GM12872 (cell line): ENCODE results near the gene KRTAP5-7.

ENCODE experiments used
- CTCF ChIP-seq: IDR thresholded peaks from 3 replicates; pipeline ENCODE4 v1.5.1; 2011; ENCODE audit warnings: low read depth, mild to moderate bottlenecking, low read length, moderate library complexity; ENCODE audit not compliant: insufficient read depth

Gene KRTAP5-7

GRCh38 chr11:71484248-71485062 lies 42.6 kb upstream of the KRTAP5-7 start:
- no peak for TF ChIP-seq CTCF

GRCh38 chr11:71485063-71485399 lies 42.0 kb upstream of the KRTAP5-7 start:
- TF ChIP-seq CTCF = no peak

- TF ChIP-seq CTCF = no peak
Measured at GRCh38 chr11:71485466-71485865, 41.6 kb upstream of the KRTAP5-7 start.

DNA sequence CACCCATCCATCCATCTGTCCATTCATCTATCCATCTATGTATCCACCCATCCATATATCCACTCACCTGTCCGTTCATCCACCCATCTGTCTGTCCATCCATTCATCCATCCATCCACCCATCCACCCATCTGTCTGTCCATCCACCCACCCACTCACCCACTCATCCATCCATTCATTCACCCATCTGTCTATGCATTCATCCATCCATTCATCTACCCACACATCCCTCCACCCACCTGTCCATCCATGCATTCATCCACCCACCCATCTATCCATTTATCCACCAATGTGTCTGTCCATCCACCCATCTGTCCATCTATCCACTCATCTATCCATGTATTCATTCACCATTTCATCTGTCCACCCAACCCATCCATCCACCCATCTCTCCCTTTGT lies 40.7 kb upstream of the KRTAP5-7 start:
- TF ChIP-seq CTCF = no peak

GRCh38 chr11:71488681-71489270 lies 38.3 kb upstream of the KRTAP5-7 start:
- TF ChIP-seq CTCF = no peak

GRCh38 chr11:71489311-71490043 lies 37.6 kb upstream of the KRTAP5-7 start:
- TF ChIP-seq CTCF = no peak

GRCh38 chr11:71490044-71490730 lies 36.9 kb upstream of the KRTAP5-7 start:
- TF ChIP-seq CTCF = no peak
